ENCODE data around the gene SLC6A1.

- no peak for TF ChIP-seq CTCF (IDR thresholded peaks at IDR 0.05)
- no peak for TF ChIP-seq POLR2A (IDR thresholded peaks at IDR 0.05)
- no peak for TF ChIP-seq EP300 (IDR thresholded peaks at IDR 0.05)
Observed at GRCh38 chr3:11021611-11022011, 29.1 kb downstream of the SLC6A1 start.

All from stomach (tissue), 4 donors.